A673 (cell line): ENCODE results near the gene AMMECR1. TPM values are rescaled to one million over a fixed set of nuclear protein-coding genes. Genes with fewer than 3 reads are reported as not detected.

Source experiments
- BruUV-seq: library from RNA; stranded (reverse); fragments of 400-500 nt; replicated peaks from 2 replicates; lab custom pipeline; 2021; lab: Mats Ljungman, UMichigan
- CTCF ChIA-PET: fragments of 300-600 bp; sonication (Branson Sonifier 250); formaldehyde crosslinking; loops from one replicate; lab custom pipeline; 2022; ENCODE audit warnings: antibody characterized with exemption; lab: Charles Lee
- POLR2A ChIA-PET: fragments of 300-600 bp; sonication (Branson Sonifier 250); formaldehyde crosslinking; loops from one replicate; lab custom pipeline; 2022; ENCODE audit warnings: antibody characterized with exemption; ENCODE audit not compliant: low non-redundant PET; lab: Charles Lee
- DNase-seq: peaks from one replicate; pipeline ENCODE4 v3.0.0-alpha.2; 2015; ENCODE audit warnings: low spot score
- H3K27ac ChIP-seq: fragments of 200-600 bp; sonication (generic); 2 replicates; pipeline ENCODE4 v1.5.1; 2016; ENCODE audit warnings: mixed run types, low read depth, mild to moderate bottlenecking, mixed read lengths, antibody characterized with exemption, low read length; ENCODE audit not compliant: poor library complexity, severe bottlenecking
- H3K27me3 ChIP-seq: fragments of 200-600 bp; sonication (generic); replicated peaks from 2 replicates; pipeline ENCODE4 v1.6.1; 2017; ENCODE audit warnings: mixed run types, low read depth, mild to moderate bottlenecking, mixed read lengths, antibody characterized with exemption, low read length; ENCODE audit not compliant: insufficient read depth, poor library complexity
- H3K36me3 ChIP-seq: fragments of 200-600 bp; sonication (generic); 2 replicates; pipeline ENCODE4 v1.6.1; 2016; ENCODE audit warnings: mixed run types, mild to moderate bottlenecking, mixed read lengths, antibody characterized with exemption, low read length; ENCODE audit not compliant: insufficient read depth, poor library complexity, severe bottlenecking
- H3K4me1 ChIP-seq: fragments of 200-600 bp; sonication (generic); 2 replicates; pipeline ENCODE4 v1.6.1; 2017; ENCODE audit warnings: mixed run types, mild to moderate bottlenecking, mixed read lengths, antibody characterized with exemption, low read length; ENCODE audit not compliant: insufficient read depth, poor library complexity, severe bottlenecking
- H3K4me3 ChIP-seq: fragments of 200-600 bp; sonication (generic); 2 replicates; pipeline ENCODE4 v1.5.1; 2016; ENCODE audit warnings: low read depth, mixed run types, mild to moderate bottlenecking, mixed read lengths, low read length; ENCODE audit not compliant: poor library complexity, severe bottlenecking
- H3K9me3 ChIP-seq: fragments of 200-600 bp; sonication (generic); 2 replicates; pipeline ENCODE4 v1.6.1; 2016; ENCODE audit warnings: mixed run types, low read depth, mild to moderate bottlenecking, mixed read lengths, antibody characterized with exemption, low read length; ENCODE audit not compliant: poor library complexity, severe bottlenecking
- CTCF ChIP-seq: fragments of 300-800, 200-600 bp; sonication (generic); conservative IDR thresholded peaks from 2 replicates; pipeline ENCODE4 v1.5.1; 2017; ENCODE audit warnings: low read depth, mild to moderate bottlenecking, antibody characterized with exemption, low read length, moderate library complexity, mixed read lengths
- EZH2 ChIP-seq: fragments of 200-600 bp; sonication (generic); IDR thresholded peaks from 2 replicates; pipeline ENCODE4 v1.6.1; 2017; ENCODE audit warnings: borderline replicate concordance, low read depth, mild to moderate bottlenecking, mixed read lengths, antibody characterized with exemption, low read length; ENCODE audit not compliant: poor library complexity, severe bottlenecking
- intact Hi-C: fragments of 100-400 bp; cut with micrococcal nuclease; formaldehyde crosslinking; loops from one replicate; pipeline ENCODE4 v1.10.0; 2022; ENCODE audit not compliant: unreplicated experiment
- total RNA-seq: library from RNA; stranded (reverse); gene quantifications from 2 replicates; pipeline ENCODE4 v1.2.3, GENCODE V29; 2021

Gene AMMECR1
- total RNA-seq, 1 experiment from 2014 or later: 13.0 TPM

GRCh38 chrX:110318664-110318968 is 731 bp upstream of the AMMECR1 start:
- no peaks in the 10 kb centered on the region for H3K9me3 ChIP-seq
- no peaks in the 10 kb centered on the region for H3K36me3 ChIP-seq
- peak overlapping the region; percentile 67 for H3K4me3 ChIP-seq
- ChIA-PET CTCF (no interaction called here), POLR2A (no interaction called here)
- H3K27ac ChIP-seq: no peak overlapping the region
- no peaks in the 10 kb centered on the region for H3K27me3 ChIP-seq
- TF ChIP-seq EZH2 (no peak), CTCF (no peak)
- H3K4me1 ChIP-seq: no peaks in the 10 kb centered on the region
- DNase-seq: no peak
- intact Hi-C loops: loop anchor here (5.0 kb wide), 2 partner anchors 96 to 156 kb away; no protein-coding TSS in a partner anchor
- no TSS peak for BruUV-seq

GRCh38 chrX:110317061-110317819 is 645 bp downstream of the AMMECR1 start:
- Histone ChIP-seq H3K9me3 (no peaks in the 10 kb centered on the region), H3K27me3 (no peaks in the 10 kb centered on the region), H3K4me1 (peaks cover under 1% of the 10 kb centered on the region), H3K36me3 (no peaks in the 10 kb centered on the region), H3K27ac (peak overlapping the region; percentile 78), H3K4me3 (peak overlapping the region; percentile 67)
- TF ChIP-seq CTCF (no peak), EZH2 (no peak)
- intact Hi-C loops: loop anchor here (5.0 kb wide), 2 partner anchors 95 to 155 kb away; no protein-coding TSS in a partner anchor
- ChIA-PET POLR2A (no interaction called here), CTCF (no interaction called here)
- peak; percentile 4 for DNase-seq
- no TSS peak for BruUV-seq

- POLR2A ChIA-PET: interaction anchor here (0.6 to 0.7 kb wide), 2 partner anchors 19 to 103 kb away, joined by 3 to 6 read pairs; no protein-coding TSS in a partner anchor
- DNase-seq: peak; percentile 6
- TF ChIP-seq CTCF (no peak), EZH2 (no peak)
- Histone ChIP-seq H3K9me3 (no peaks in the 10 kb centered on the region), H3K4me3 (peak overlapping the region; percentile 67), H3K4me1 (peaks cover 7% of the 10 kb centered on the region), H3K27ac (no peak overlapping the region), H3K36me3 (no peaks in the 10 kb centered on the region), H3K27me3 (no peaks in the 10 kb centered on the region)
- intact Hi-C loops: loop anchor here (5.0 kb wide), 2 partner anchors 94 to 154 kb away; no protein-coding TSS in a partner anchor
- CTCF ChIA-PET: no interaction called here
- TSS peak; percentile 44 for BruUV-seq
Observed at GRCh38 chrX:110316351-110317060, 1.4 kb downstream of the AMMECR1 start.
